Upper lobe of right lung (tissue), 1 donor: ENCODE results near the gene ACP4. TPM values are rescaled to one million over a fixed set of nuclear protein-coding genes. Genes with fewer than 3 reads are reported as not detected.

Experiments
- ATAC-seq: fragments of 200-7000 bp; cut with Tn5 transposase; one replicate; pipeline ENCODE4 v1.9.1; 2020; ENCODE audit warnings: mild to moderate bottlenecking, moderate library complexity
- DNase-seq: peaks from one replicate; pipeline ENCODE4 v3.0.0-alpha.2; 2020
- H3K27ac ChIP-seq: fragments of 200-600 bp; one replicate; pipeline ENCODE4 v1.8.0; 2022
- H3K27me3 ChIP-seq: fragments of 200-600 bp; one replicate; pipeline ENCODE4 v1.8.0; 2022; ENCODE audit warnings: mild to moderate bottlenecking
- H3K36me3 ChIP-seq: fragments of 200-600 bp; one replicate; pipeline ENCODE4 v1.8.0; 2022
- H3K4me1 ChIP-seq: fragments of 200-600 bp; one replicate; pipeline ENCODE4 v1.8.0; 2022
- H3K4me3 ChIP-seq: fragments of 200-600 bp; one replicate; pipeline ENCODE4 v1.8.0; 2022; ENCODE audit warnings: mild to moderate bottlenecking
- H3K9me3 ChIP-seq: fragments of 200-600 bp; one replicate; pipeline ENCODE4 v1.8.0; 2022
- intact Hi-C: fragments of 100-400 bp; cut with DNase I; formaldehyde crosslinking; loops from one replicate; pipeline ENCODE4 v1.11.0; 2022
- total RNA-seq: library from RNA; stranded (reverse); fragmentation: NEBNext Ultra II Directional; extraction: Animal tissue kit (Norgen Biotek cat#: 25700); gene quantifications from one replicate; pipeline ENCODE4 v1.2.1, GENCODE V29; 2021
- TF ChIP-seq, protein P1 (sequence below): fragments of 200-600 bp; IDR thresholded peaks from one replicate; pipeline ENCODE4 v1.8.0; 2022; ENCODE audit warnings: antibody characterized with exemption
- donor health status: DM: no; HTN: yes; CAD: no; lungs with severe emphysema.

Gene ACP4
- total RNA-seq, 1 donor from 2014 or later, result not detected

DNA sequence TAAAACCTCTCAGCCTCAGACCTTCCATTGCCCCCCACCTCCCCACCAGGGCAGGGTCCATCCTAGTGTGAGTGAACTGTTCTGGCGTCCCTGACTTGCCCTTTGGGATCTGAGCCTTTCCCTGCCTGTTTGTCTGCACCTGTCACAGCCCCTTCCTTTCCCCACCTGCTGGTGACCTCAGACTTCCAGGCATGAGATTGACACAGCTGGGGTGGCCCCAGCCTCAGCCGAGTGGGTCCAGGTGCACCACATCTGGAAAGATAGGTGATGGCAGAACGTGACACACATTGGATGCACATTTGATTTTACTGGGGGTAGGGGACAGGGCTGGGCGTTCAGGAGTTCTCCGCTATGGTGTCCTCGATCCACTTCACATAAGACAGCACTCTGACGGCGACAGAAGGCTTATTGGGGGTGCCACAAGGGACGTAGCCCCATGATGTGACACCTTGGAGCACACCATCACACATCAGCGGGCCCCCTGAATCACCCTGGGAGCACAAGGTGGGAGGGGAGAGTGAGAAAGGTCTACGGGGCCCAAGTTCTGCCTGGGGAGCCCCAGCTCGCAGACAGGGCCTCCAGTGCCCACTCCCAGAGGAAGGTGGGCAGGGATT, 28.8 kb downstream of the ACP4 start:
- intact Hi-C loops, result no loop called here

DNA sequence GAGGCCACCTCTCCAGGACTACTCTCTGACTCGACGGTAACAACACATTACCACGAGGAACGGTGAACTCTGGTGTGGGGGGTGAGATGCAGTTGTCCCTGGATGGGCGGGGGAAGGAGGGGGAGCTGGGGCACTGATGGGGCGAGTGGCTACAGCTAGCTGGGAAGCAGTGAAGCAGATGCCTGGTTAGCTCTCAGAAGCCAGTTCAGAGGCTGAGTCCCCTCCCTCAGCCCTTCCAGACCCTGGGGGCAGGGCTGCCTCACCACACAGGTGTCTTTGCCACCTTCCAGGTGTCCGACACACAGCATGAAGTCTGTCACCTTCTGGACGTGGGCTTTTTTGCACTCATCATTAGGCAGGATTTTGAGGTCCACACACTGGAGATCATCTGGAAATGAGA, 29.4 kb downstream of the ACP4 start:
- peaks cover 45% of the 10 kb centered on the region for H3K27me3 ChIP-seq
- no peak for ATAC-seq
- H3K4me3 ChIP-seq, result no peak overlapping the region

More for the DNA sequence above, 28.8 kb downstream of the ACP4 start:
- no peaks in the 10 kb centered on the region for H3K36me3 ChIP-seq
- no peak overlapping the region for H3K4me3 ChIP-seq
- no peaks in the 10 kb centered on the region for H3K9me3 ChIP-seq
- TF ChIP-seq, protein P1, sequence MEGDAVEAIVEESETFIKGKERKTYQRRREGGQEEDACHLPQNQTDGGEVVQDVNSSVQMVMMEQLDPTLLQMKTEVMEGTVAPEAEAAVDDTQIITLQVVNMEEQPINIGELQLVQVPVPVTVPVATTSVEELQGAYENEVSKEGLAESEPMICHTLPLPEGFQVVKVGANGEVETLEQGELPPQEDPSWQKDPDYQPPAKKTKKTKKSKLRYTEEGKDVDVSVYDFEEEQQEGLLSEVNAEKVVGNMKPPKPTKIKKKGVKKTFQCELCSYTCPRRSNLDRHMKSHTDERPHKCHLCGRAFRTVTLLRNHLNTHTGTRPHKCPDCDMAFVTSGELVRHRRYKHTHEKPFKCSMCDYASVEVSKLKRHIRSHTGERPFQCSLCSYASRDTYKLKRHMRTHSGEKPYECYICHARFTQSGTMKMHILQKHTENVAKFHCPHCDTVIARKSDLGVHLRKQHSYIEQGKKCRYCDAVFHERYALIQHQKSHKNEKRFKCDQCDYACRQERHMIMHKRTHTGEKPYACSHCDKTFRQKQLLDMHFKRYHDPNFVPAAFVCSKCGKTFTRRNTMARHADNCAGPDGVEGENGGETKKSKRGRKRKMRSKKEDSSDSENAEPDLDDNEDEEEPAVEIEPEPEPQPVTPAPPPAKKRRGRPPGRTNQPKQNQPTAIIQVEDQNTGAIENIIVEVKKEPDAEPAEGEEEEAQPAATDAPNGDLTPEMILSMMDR, result no peak
- no peaks in the 10 kb centered on the region for H3K4me1 ChIP-seq
- DNase-seq, result no peak
- no peak overlapping the region for H3K27ac ChIP-seq
- ATAC-seq, result no peak
- peaks cover 46% of the 10 kb centered on the region for H3K27me3 ChIP-seq

DNA sequence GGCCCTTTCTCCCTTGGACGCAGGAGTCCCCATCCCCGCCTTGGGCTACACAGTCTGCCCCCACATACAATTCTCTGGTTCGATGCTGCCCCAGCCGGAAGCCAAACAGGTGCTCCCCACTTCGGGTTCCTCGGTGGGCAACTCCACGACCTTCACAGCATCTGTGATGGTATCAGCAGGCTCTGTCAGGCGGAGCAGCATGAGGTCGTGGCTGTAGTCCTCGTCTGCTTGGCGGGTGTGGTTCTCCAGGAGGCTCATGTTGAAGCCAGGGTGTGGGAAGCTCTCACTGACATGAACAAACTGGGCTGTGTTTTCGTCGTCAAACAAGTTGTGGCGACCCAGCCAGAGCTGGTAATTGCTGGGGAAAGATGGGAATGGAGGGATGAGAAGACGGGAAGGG, 29.9 kb downstream of the ACP4 start:
- Histone ChIP-seq H3K27ac (no peak overlapping the region), H3K4me3 (no peak overlapping the region), H3K4me1 (no peaks in the 10 kb centered on the region), H3K36me3 (no peaks in the 10 kb centered on the region), H3K9me3 (no peaks in the 10 kb centered on the region), H3K27me3 (peaks cover 45% of the 10 kb centered on the region)
- no peak for ATAC-seq
- TF ChIP-seq, protein P1, result no peak
- no peak for DNase-seq
- intact Hi-C loops, result no loop called here

More for the DNA sequence above, 29.4 kb downstream of the ACP4 start:
- TF ChIP-seq, protein P1, result no peak
- Histone ChIP-seq H3K36me3 (no peaks in the 10 kb centered on the region), H3K9me3 (no peaks in the 10 kb centered on the region), H3K4me1 (no peaks in the 10 kb centered on the region), H3K27ac (no peak overlapping the region)
- intact Hi-C loops, result no loop called here
- no peak for DNase-seq

DNA sequence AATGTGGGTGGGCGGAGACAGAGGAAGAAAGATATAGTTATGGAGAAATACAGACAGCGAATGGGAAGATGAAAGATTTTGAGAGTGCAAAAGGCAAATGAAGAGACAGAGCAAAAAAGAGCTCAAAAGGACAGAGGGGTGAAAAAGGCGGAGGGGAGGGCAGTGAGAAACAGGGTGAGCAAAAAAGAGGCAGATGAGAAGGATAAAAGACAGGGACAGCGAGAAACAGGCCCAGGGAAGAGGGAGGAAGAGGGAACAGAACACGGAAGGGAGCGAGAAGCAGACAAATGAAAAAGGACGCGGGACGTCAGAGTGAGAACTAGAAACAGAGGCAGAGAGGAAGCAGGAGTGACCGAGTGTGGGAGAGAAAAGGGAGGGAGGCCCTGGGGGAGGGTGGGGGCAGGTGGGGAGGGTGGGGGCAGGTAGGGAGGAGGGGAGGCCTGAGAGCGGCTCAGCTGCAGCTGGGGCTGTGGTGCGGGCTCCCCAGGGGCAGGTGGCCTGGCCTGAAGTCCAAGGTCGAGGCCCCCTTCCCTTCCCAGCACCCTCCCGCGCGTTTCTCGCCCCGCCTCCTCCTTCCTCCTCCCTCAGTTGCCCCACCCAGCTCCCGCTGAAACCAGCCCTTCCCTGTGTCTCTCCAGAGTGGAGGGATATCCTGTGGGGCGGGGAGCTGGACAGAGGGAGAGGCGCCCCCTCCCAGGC, 30.5 kb downstream of the ACP4 start:
- no peak overlapping the region for H3K4me3 ChIP-seq
- H3K36me3 ChIP-seq, result no peaks in the 10 kb centered on the region
- H3K27ac ChIP-seq, result no peak overlapping the region
- no peaks in the 10 kb centered on the region for H3K9me3 ChIP-seq
- ATAC-seq, result peak; percentile 32
- H3K4me1 ChIP-seq, result no peaks in the 10 kb centered on the region
- intact Hi-C loops, result no loop called here
- TF ChIP-seq, protein P1, result no peak
- peaks cover 45% of the 10 kb centered on the region for H3K27me3 ChIP-seq
- DNase-seq, result peak; percentile 65

DNA sequence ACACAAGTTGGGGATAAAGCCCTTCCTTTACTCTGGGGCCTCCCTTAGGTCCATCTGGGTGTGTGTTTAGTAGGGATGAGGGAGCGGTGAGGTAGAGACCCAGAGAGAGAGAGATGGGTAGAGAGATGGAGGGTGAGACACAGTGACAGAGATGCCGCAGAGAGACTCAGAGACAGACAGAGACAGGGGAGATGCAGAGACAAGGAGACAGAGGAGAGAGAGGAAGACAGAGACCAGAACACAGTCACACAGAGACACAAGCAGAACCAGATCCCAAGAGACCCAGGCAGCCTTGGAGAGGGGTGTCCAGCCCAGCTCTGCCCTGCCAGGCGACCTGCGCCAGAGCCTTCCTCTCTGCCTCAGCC, 31.0 kb downstream of the ACP4 start:
- H3K4me3 ChIP-seq, result no peak overlapping the region
- TF ChIP-seq, protein P1, result no peak
- ATAC-seq (no peak), DNase-seq (no peak)
- no peak overlapping the region for H3K27ac ChIP-seq
- H3K9me3 ChIP-seq, result no peaks in the 10 kb centered on the region
- H3K27me3 ChIP-seq, result peaks cover 45% of the 10 kb centered on the region
- H3K36me3 ChIP-seq, result no peaks in the 10 kb centered on the region
- intact Hi-C loops, result no loop called here
- H3K4me1 ChIP-seq, result no peaks in the 10 kb centered on the region
